H9 (cell line): Measurements from ENCODE around the gene EVL. TPM values are rescaled to one million over a fixed set of nuclear protein-coding genes. Genes with fewer than 3 reads are reported as not detected.

Source experiments
- DNase-seq: peaks from one replicate; pipeline ENCODE4 v3.0.0-alpha.2; 2017
- H2AFZ ChIP-seq: one replicate; pipeline ENCODE4 v1.6.1; 2013; ENCODE audit warnings: mild to moderate bottlenecking, low read length, control low read depth, moderate library complexity
- H2AK5ac ChIP-seq: 2 replicates; pipeline ENCODE4 v1.6.1; 2013; ENCODE audit warnings: low read length, control low read depth, mixed read lengths; ENCODE audit not compliant: insufficient read length
- H2BK120ac ChIP-seq: one replicate; pipeline ENCODE4 v1.6.1; 2013; ENCODE audit warnings: low read depth, mild to moderate bottlenecking, low read length, control low read depth, inconsistent platforms; ENCODE audit not compliant: poor library complexity, severe bottlenecking
- H2BK12ac ChIP-seq: 2 replicates; pipeline ENCODE4 v1.6.1; 2013; ENCODE audit warnings: low read length, control low read depth, mixed read lengths, low read depth; ENCODE audit not compliant: insufficient read length
- H2BK15ac ChIP-seq: 2 replicates; pipeline ENCODE4 v1.6.1; 2013; ENCODE audit warnings: low read depth, low read length, control low read depth
- H2BK20ac ChIP-seq: one replicate; pipeline ENCODE4 v1.6.1; 2013; ENCODE audit warnings: low read depth, mild to moderate bottlenecking, low read length, control low read depth, inconsistent platforms; ENCODE audit not compliant: poor library complexity, severe bottlenecking
- H2BK5ac ChIP-seq: 2 replicates; pipeline ENCODE4 v1.6.1; 2013; ENCODE audit warnings: low read length, control low read depth, mixed read lengths; ENCODE audit not compliant: insufficient read length
- H3K14ac ChIP-seq: 2 replicates; pipeline ENCODE4 v1.6.1; 2013; ENCODE audit warnings: low read length, control low read depth; ENCODE audit not compliant: insufficient read depth
- H3K18ac ChIP-seq: 2 replicates; pipeline ENCODE4 v1.6.1; 2013; ENCODE audit warnings: low read depth, mild to moderate bottlenecking, mixed read lengths, low read length, control low read depth; ENCODE audit not compliant: insufficient read length
- H3K23ac ChIP-seq: 2 replicates; pipeline ENCODE4 v1.6.1; 2013; ENCODE audit warnings: low read length, control low read depth, mixed read lengths, low read depth; ENCODE audit not compliant: insufficient read length
- H3K23me2 ChIP-seq: 2 replicates; pipeline ENCODE4 v1.6.1; 2013; ENCODE audit warnings: low read depth, mild to moderate bottlenecking, mixed read lengths, low read length, control low read depth; ENCODE audit not compliant: insufficient read length, poor library complexity, severe bottlenecking
- H3K27ac ChIP-seq: 2 replicates; pipeline ENCODE4 v1.5.1; 2013; ENCODE audit warnings: low read length, control low read depth, mixed read lengths, low read depth; ENCODE audit not compliant: insufficient read length
- H3K27me3 ChIP-seq: 2 replicates; pipeline ENCODE4 v1.6.1; 2013; ENCODE audit warnings: low read length, control low read depth, inconsistent platforms; ENCODE audit not compliant: insufficient read depth
- H3K4ac ChIP-seq: 2 replicates; pipeline ENCODE4 v1.6.1; 2013; ENCODE audit warnings: low read depth, mild to moderate bottlenecking, control low read depth, inconsistent platforms, low read length, moderate library complexity
- H3K4me1 ChIP-seq: 2 replicates; pipeline ENCODE4 v1.6.1; 2013; ENCODE audit warnings: low read length, control low read depth, inconsistent platforms; ENCODE audit not compliant: insufficient read depth
- H3K4me2 ChIP-seq: 2 replicates; pipeline ENCODE4 v1.6.1; 2013; ENCODE audit warnings: low read length, control low read depth, mixed read lengths; ENCODE audit not compliant: insufficient read length, insufficient read depth
- H3K56ac ChIP-seq: 2 replicates; pipeline ENCODE4 v1.6.1; 2013; ENCODE audit warnings: low read depth, mild to moderate bottlenecking, mixed read lengths, low read length, control low read depth; ENCODE audit not compliant: insufficient read length
- H3K79me1 ChIP-seq: 2 replicates; pipeline ENCODE4 v1.6.1; 2013; ENCODE audit warnings: low read depth, mild to moderate bottlenecking, moderate library complexity, low read length, control low read depth, inconsistent platforms; ENCODE audit not compliant: insufficient read depth, poor library complexity, severe bottlenecking
- H3K79me2 ChIP-seq: 2 replicates; pipeline ENCODE4 v1.6.1; 2013; ENCODE audit warnings: low read length, control low read depth, inconsistent platforms; ENCODE audit not compliant: insufficient read depth
- H3K9ac ChIP-seq: 2 replicates; pipeline ENCODE4 v1.6.1; 2013; ENCODE audit warnings: low read length, control low read depth, mixed read lengths; ENCODE audit not compliant: insufficient read length; ENCODE audit errors: extremely low read depth
- H3K9me3 ChIP-seq: one replicate; pipeline ENCODE4 v1.6.1; 2013; ENCODE audit warnings: low read depth, low read length, inconsistent platforms; ENCODE audit not compliant: control insufficient read depth
- H3T11ph ChIP-seq: one replicate; pipeline ENCODE4 v1.6.1; 2013; ENCODE audit warnings: mild to moderate bottlenecking, low read length, control low read depth, inconsistent platforms
- H4K20me1 ChIP-seq: one replicate; pipeline ENCODE4 v1.6.1; 2013; ENCODE audit not compliant: control insufficient read depth, insufficient read length, insufficient read depth
- H4K5ac ChIP-seq: 2 replicates; pipeline ENCODE4 v1.6.1; 2013; ENCODE audit warnings: low read depth, mild to moderate bottlenecking, mixed read lengths, low read length, control low read depth; ENCODE audit not compliant: insufficient read length
- H4K8ac ChIP-seq: replicated peaks from 2 replicates; pipeline ENCODE4 v1.6.1; 2013; ENCODE audit warnings: low read length, control low read depth, mixed read lengths, low read depth; ENCODE audit not compliant: insufficient read length
- H4K91ac ChIP-seq: 2 replicates; pipeline ENCODE4 v1.6.1; 2013; ENCODE audit warnings: low read depth, mild to moderate bottlenecking, moderate library complexity, mixed read lengths, low read length, control low read depth; ENCODE audit not compliant: insufficient read length
- H3K27ac Mint-ChIP-seq, 3 experiments: 2 replicates in 2 of 3; 3 replicates in 1 of 3; pipeline ENCODE4 v1.8.0; 2020 to 2021; ENCODE audit warnings: mixed read lengths in 3 of 3, mild to moderate bottlenecking in 1 of 3, moderate library complexity in 1 of 3
- H3K27me3 Mint-ChIP-seq: 2 replicates; pipeline ENCODE4 v1.8.0; 2021; ENCODE audit warnings: low read depth, mild to moderate bottlenecking, moderate library complexity, mixed read lengths
- H3K36me3 Mint-ChIP-seq, 3 experiments: 2 replicates in 2 of 3; 3 replicates in 1 of 3; pipeline ENCODE4 v1.8.0; 2020 to 2021; ENCODE audit warnings: low read depth in 3 of 3, mixed read lengths in 3 of 3; ENCODE audit not compliant: insufficient read depth in 1 of 3
- H3K4me1 Mint-ChIP-seq, 2 experiments: 2 replicates each; pipeline ENCODE4 v1.8.0; 2020; ENCODE audit warnings: mixed read lengths in 2 of 2
- H3K4me3 Mint-ChIP-seq, 2 experiments: 2 replicates in 1 of 2; 3 replicates in 1 of 2; pipeline ENCODE4 v1.8.0; 2020 to 2021; ENCODE audit warnings: mild to moderate bottlenecking in 2 of 2, mixed read lengths in 2 of 2, moderate library complexity in 1 of 2
- H3K9me3 Mint-ChIP-seq, 2 experiments: 2 replicates in 1 of 2; 3 replicates in 1 of 2; pipeline ENCODE4 v1.8.0; 2020; ENCODE audit warnings: mild to moderate bottlenecking in 2 of 2, mixed read lengths in 2 of 2, moderate library complexity in 1 of 2
- WGBS: extraction: QIAGEN DNeasy Blood & Tissue Kit; methylation state at CpG from one replicate; pipeline ENCODE4 v1.1.7; 2013; ENCODE audit warnings: missing lambda C conversion rate, low lambda C conversion rate, mixed read lengths; ENCODE audit not compliant: insufficient read length; ENCODE audit errors: extremely low coverage; 5-methylcytosine and 5-hydroxymethylcytosine counted together
- total RNA-seq: library from RNA; stranded (reverse); gene quantifications from 2 replicates; pipeline ENCODE4 v1.2.1, GENCODE V29; 2021
- TF ChIP-seq, protein P1 (sequence below): fragments of 200-600 bp; sonication (generic); conservative IDR thresholded peaks from 3 replicates; pipeline ENCODE4 v1.8.0; 2021; ENCODE audit warnings: antibody characterized with exemption, mild to moderate bottlenecking

Gene EVL
- total RNA-seq, 1 experiment from 2014 or later: 53.2 TPM

DNA sequence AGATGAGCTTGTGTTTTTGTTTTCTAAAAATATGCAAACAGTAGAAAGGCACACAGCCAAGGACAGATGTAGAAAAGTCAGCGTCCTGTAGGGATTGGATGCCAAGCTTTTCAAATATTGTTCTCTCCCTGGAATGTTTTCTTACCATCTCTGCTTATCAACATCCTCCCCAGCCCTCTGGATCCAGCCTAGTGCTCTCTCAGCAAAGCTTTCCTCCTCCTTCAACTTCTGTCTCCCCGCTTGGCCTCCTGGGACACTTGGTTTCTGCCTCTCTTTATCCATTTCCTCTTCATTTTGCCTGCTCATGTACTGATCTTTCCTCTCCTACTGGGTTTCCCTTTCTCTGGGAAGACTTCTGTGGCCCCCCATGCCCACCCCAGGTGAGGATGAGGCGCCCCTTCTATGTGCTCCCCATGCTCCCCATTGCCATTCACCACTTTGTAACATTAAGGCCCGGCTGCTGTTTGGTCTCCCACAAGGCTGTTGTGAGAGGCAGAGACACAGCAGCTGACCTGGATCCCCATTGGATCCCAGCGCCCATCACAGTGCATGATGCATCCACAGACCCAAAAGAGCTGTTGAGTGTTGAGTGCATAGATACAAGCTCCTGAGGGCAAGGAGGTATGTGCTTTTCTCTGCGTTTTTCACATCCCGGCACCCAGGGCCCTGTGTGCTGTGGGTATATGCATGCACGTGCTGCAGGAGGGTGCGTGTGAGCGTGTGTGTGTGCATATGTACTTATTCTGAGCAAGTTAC is 38.2 kb downstream of the EVL start:
- Histone ChIP-seq H3T11ph (no peak overlapping the region), H2AFZ (no peak overlapping the region), H3K27ac (no peak overlapping the region), H3K14ac (no peak overlapping the region), H4K5ac (no peak overlapping the region), H3K18ac (no peak overlapping the region), H3K56ac (no peak overlapping the region), H3K27me3 (no peaks in the 10 kb centered on the region), H3K79me2 (no peaks in the 10 kb centered on the region), H4K91ac (no peak overlapping the region), H2BK5ac (no peak overlapping the region), H3K9ac (no peak overlapping the region), H2AK5ac (no peak overlapping the region), H2BK12ac (no peak overlapping the region), H3K23ac (no peak overlapping the region), H3K23me2 (no peaks in the 10 kb centered on the region), H3K4ac (no peak overlapping the region), H2BK120ac (no peak overlapping the region), H2BK15ac (no peak overlapping the region), H4K20me1 (no peaks in the 10 kb centered on the region), H4K8ac (no peak overlapping the region), H3K9me3 (no peaks in the 10 kb centered on the region), H2BK20ac (no peak overlapping the region), H3K79me1 (no peaks in the 10 kb centered on the region), H3K4me2 (no peak overlapping the region), H3K4me1 (peaks cover 4% of the 10 kb centered on the region; the same call in 1 of the 2 replicates)
- TF ChIP-seq, protein P1, sequence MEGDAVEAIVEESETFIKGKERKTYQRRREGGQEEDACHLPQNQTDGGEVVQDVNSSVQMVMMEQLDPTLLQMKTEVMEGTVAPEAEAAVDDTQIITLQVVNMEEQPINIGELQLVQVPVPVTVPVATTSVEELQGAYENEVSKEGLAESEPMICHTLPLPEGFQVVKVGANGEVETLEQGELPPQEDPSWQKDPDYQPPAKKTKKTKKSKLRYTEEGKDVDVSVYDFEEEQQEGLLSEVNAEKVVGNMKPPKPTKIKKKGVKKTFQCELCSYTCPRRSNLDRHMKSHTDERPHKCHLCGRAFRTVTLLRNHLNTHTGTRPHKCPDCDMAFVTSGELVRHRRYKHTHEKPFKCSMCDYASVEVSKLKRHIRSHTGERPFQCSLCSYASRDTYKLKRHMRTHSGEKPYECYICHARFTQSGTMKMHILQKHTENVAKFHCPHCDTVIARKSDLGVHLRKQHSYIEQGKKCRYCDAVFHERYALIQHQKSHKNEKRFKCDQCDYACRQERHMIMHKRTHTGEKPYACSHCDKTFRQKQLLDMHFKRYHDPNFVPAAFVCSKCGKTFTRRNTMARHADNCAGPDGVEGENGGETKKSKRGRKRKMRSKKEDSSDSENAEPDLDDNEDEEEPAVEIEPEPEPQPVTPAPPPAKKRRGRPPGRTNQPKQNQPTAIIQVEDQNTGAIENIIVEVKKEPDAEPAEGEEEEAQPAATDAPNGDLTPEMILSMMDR: no peak
- no peak for DNase-seq
- Mint-ChIP-seq H3K27me3 (no peaks in the 10 kb centered on the region), H3K27ac (peak overlapping the region in 1 of 3 experiments; percentile 5; a peak in 2 of 7 replicates), H3K36me3 (no peaks in the 10 kb centered on the region; a peak in 2 of 7 replicates), H3K4me1 (peaks cover 13% of the 10 kb centered on the region in 2 experiments), H3K4me3 (no peak overlapping the region), H3K9me3 (no peaks in the 10 kb centered on the region)
- WGBS: no CpG with 5 or more reads among the region's 10 CpGs
